ENCODE data around the gene WDR88.

The WDR88 gene

DNA sequence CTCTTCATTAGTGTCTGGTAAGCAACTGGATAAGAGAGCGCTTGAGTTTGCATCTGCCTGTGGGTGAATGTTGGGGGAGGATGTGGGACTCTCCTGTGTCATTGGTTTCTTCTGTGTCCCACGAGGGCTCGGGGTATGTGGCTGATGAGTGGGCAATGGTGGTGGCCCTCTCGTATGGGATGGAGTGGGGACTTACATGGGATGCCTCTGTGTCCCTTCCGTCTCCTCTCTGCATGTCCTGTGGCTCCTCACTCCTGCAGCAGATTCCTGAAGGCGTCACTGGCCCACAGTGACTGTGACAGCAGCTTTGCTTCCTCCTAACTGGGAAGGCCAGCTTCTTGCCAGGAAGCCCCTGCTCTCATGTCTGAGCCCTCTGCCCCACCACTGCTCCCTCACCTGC lies 59.6 kb downstream of the WDR88 start:
- no peak overlapping the region for H3K4me3 ChIP-seq (ENCODE audit: low read length)
- TF ChIP-seq, protein P1, sequence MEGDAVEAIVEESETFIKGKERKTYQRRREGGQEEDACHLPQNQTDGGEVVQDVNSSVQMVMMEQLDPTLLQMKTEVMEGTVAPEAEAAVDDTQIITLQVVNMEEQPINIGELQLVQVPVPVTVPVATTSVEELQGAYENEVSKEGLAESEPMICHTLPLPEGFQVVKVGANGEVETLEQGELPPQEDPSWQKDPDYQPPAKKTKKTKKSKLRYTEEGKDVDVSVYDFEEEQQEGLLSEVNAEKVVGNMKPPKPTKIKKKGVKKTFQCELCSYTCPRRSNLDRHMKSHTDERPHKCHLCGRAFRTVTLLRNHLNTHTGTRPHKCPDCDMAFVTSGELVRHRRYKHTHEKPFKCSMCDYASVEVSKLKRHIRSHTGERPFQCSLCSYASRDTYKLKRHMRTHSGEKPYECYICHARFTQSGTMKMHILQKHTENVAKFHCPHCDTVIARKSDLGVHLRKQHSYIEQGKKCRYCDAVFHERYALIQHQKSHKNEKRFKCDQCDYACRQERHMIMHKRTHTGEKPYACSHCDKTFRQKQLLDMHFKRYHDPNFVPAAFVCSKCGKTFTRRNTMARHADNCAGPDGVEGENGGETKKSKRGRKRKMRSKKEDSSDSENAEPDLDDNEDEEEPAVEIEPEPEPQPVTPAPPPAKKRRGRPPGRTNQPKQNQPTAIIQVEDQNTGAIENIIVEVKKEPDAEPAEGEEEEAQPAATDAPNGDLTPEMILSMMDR (conservative IDR thresholded peaks at IDR 0.05; ENCODE audit: low read depth, low read length): no peak
- no peak for DNase-seq (ENCODE audit: low read depth)

- H3K4me3 ChIP-seq (ENCODE audit: low read length): no peak overlapping the region
- DNase-seq (ENCODE audit: low read depth): no peak
- TF ChIP-seq, protein P1 (conservative IDR thresholded peaks at IDR 0.05; ENCODE audit: low read depth, low read length): peak; percentile 44
These were observed 60.1 kb downstream of the WDR88 start for GRCh38 chr19:33192010-33192409.

DNA sequence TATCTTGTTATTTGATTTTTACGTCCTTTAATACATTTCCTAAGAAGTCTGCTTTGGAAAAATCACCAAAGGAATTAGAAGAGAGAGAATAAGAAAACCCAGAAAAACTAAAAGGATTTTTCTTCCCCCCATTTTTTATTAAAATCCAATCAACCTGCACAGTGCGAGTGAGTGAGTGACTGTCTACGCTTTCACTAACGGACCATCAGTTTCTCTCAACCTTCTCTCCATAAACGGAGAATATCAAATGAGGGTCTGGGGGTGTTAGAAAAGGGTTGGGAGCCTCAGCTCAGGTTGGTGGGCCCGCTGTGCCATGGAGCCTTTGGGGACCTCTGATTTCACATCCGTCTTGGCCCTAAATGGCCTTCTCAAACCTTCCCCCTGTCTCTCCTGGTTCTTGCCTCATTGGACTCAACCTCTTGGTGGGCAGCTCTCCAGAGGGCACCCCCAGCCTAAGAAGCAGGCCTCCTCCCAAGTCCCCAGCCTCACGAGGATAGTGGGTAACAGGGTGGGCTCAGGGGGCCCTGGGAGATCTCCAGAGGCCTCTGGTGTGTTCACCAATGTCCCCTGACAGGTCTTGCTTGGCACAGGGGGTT lies 61.5 kb downstream of the WDR88 start:
- DNase-seq (ENCODE audit: low read depth): no peak
- peak overlapping the region; percentile 22 for H3K4me3 ChIP-seq (ENCODE audit: low read length)
- TF ChIP-seq, protein P1 (conservative IDR thresholded peaks at IDR 0.05; ENCODE audit: low read depth, low read length): no peak

DNA sequence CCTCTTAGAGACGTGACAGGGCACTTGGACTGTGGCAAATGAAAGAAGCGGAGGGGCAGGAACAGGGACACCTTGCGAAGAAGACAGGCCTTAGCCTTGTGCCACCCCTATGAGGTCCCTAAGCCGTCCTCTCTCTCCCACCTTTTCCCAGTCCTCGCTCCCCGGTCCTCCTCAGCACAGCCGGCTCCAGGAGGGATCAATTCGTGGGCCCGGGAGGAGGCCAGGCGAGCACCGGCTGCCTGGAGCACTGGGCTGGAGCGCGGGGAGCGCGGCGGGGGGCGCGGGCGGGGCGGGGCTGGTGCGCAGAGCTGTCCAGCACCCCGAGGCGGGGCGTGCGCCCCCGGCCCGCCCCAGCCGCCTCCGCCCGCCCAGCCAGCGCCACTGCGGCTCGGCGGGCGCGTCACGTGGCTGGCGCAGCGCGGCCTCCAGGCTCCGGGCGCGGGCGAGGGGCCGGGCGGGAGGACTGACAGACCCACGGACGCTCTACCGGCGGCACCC lies 62.0 kb downstream of the WDR88 start, which contains the start of gene LRP3:
Gene LRP3 (plus strand): TSS at position 466 of the 498 bp plus-strand sequence. CDS start 456 bp downstream, outside the sequence.
- TF ChIP-seq, protein P1 (conservative IDR thresholded peaks at IDR 0.05; ENCODE audit: low read depth, low read length): no peak
- H3K4me3 ChIP-seq (ENCODE audit: low read length): peak within 1 kb of the TSS; percentile 58
- no peak for DNase-seq (ENCODE audit: low read depth)

GRCh38 chr19:33194532-33194885 lies 62.6 kb downstream of the WDR88 start:
- TF ChIP-seq, protein P1 (conservative IDR thresholded peaks at IDR 0.05; ENCODE audit: low read depth, low read length): no peak
- no peak for DNase-seq (ENCODE audit: low read depth)
- peak overlapping the region; percentile 58 for H3K4me3 ChIP-seq (ENCODE audit: low read length)

DNA sequence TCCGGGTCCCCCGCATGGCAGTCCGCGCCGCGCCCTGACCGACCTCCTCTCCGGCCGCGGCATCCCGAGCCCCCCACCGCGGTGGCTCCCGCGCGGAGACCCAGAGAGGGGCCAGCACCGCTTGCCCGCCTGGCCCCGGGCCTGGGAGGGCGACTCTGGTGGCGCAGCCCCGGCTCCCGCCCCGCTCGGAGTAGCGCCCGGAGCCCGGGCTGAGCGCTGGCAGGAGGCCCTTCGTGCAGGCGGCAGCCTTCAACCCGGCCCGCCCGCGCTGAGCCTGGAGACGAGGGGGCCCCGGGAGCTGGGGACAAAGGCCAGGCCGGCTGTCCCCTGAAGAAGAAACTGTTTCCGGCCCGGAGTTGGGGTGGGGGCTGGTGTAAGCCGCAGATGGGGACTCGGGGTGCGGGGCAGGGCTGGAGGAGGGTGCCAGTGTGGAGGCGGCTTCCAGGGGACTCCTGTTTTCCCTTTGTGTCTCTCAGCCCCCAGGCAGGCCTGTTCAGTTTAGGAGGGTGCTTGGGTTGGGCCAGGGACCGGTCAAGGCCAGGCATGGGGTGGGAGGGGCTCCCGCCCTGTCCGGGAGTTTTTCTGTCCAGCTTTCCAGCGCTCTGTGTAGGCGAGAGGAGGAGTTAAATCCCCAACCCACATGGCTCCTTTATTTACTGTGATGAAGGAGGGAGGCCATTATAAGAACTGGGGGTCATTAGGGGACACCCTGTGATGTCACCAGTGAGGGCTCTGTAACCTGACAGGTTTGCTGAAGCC lies 63.2 kb downstream of the WDR88 start:
- DNase-seq (ENCODE audit: low read depth): no peak
- peak overlapping the region; percentile 58 for H3K4me3 ChIP-seq (ENCODE audit: low read length)
- TF ChIP-seq, protein P1 (conservative IDR thresholded peaks at IDR 0.05; ENCODE audit: low read depth, low read length): no peak

Measured in retinal pigment epithelial cell (primary cell).